Measurements from ENCODE around the gene RABGAP1L. TPM values are rescaled to one million over a fixed set of nuclear protein-coding genes. Genes with fewer than 3 reads are reported as not detected.
"Not testable (repeated sequence)": the region's sequence is repeated elsewhere in the genome, so short reads cannot be mapped to it uniquely, and the experiment has no call there.

Gene RABGAP1L
- total and polyA plus RNA-seq, 2 donors from 2014 or later = 16.2 to 48.5 TPM

- H3K27ac ChIP-seq (ENCODE audit: low read depth in 2 of 2, low read length in 2 of 2) = no peak overlapping the region
- intact Hi-C loops (cut with DNase I) = no loop called here
- H3K4me3 ChIP-seq (ENCODE audit: low read length in 3 of 3) = no peak overlapping the region
- no peak overlapping the region for H3K9ac ChIP-seq (ENCODE audit: low read length in 3 of 3)
- DNase-seq (no peak), FAIRE-seq (no peak)
- H3K9me3 ChIP-seq (ENCODE audit: control insufficient read depth in 2 of 3, insufficient read depth in 1 of 3, low read length in 3 of 3) = no peaks in the 10 kb centered on the region
- TF ChIP-seq CTCF (IDR thresholded peaks at IDR 0.05; ENCODE audit: borderline replicate concordance, extremely low read depth, insufficient read depth) = no peak
- H3K36me3 ChIP-seq (ENCODE audit: control insufficient read depth in 2 of 3, insufficient read depth in 3 of 3, low read length in 3 of 3) = no peaks in the 10 kb centered on the region
- no peaks in the 10 kb centered on the region for H3K4me1 ChIP-seq (ENCODE audit: control insufficient read depth in 2 of 3, insufficient read depth in 2 of 3, low read depth in 1 of 3, low read length in 3 of 3)
- no peaks in the 10 kb centered on the region for H3K27me3 ChIP-seq (ENCODE audit: control insufficient read depth, insufficient read depth, low read length)
Observed at GRCh38 chr1:174839211-174839610, 679.9 kb downstream of the RABGAP1L start.

- FAIRE-seq = no peak
- no peak for TF ChIP-seq CTCF (IDR thresholded peaks at IDR 0.05; ENCODE audit: borderline replicate concordance, extremely low read depth, insufficient read depth)
- Histone ChIP-seq H3K9me3 (ENCODE audit: control insufficient read depth in 2 of 3, insufficient read depth in 1 of 3, low read length in 3 of 3) (no peaks in the 10 kb centered on the region), H3K4me3 (ENCODE audit: low read length in 3 of 3) (no peak overlapping the region), H3K27me3 (ENCODE audit: control insufficient read depth, insufficient read depth, low read length) (no peaks in the 10 kb centered on the region), H3K27ac (ENCODE audit: low read depth in 2 of 2, low read length in 2 of 2) (no peak overlapping the region), H3K36me3 (ENCODE audit: control insufficient read depth in 2 of 3, insufficient read depth in 3 of 3, low read length in 3 of 3) (no peaks in the 10 kb centered on the region), H3K4me1 (ENCODE audit: control insufficient read depth in 2 of 3, insufficient read depth in 2 of 3, low read depth in 1 of 3, low read length in 3 of 3) (no peaks in the 10 kb centered on the region), H3K9ac (ENCODE audit: low read length in 3 of 3) (no peak overlapping the region)
- no peak for DNase-seq
- intact Hi-C loops (cut with DNase I) = no loop called here
Observed at GRCh38 chr1:174841747-174842146, 682.4 kb downstream of the RABGAP1L start.

GRCh38 chr1:174848593-174849560 lies 689.6 kb downstream of the RABGAP1L start:
- not testable (repeated sequence) for FAIRE-seq; H3K9me3 ChIP-seq (ENCODE audit: control insufficient read depth in 2 of 3, insufficient read depth in 1 of 3, low read length in 3 of 3); H3K9ac ChIP-seq (ENCODE audit: low read length in 3 of 3)

GRCh38 chr1:174850726-174851125 lies 691.4 kb downstream of the RABGAP1L start:
- no peak for TF ChIP-seq CTCF (IDR thresholded peaks at IDR 0.05; ENCODE audit: borderline replicate concordance, extremely low read depth, insufficient read depth)
- Histone ChIP-seq H3K27ac (ENCODE audit: low read depth in 2 of 2, low read length in 2 of 2) (no peak overlapping the region), H3K27me3 (ENCODE audit: control insufficient read depth, insufficient read depth, low read length) (no peaks in the 10 kb centered on the region), H3K4me1 (ENCODE audit: control insufficient read depth in 2 of 3, insufficient read depth in 2 of 3, low read depth in 1 of 3, low read length in 3 of 3) (no peaks in the 10 kb centered on the region), H3K4me3 (ENCODE audit: low read length in 3 of 3) (no peak overlapping the region), H3K36me3 (ENCODE audit: control insufficient read depth in 2 of 3, insufficient read depth in 3 of 3, low read length in 3 of 3) (no peaks in the 10 kb centered on the region), H3K9ac (ENCODE audit: low read length in 3 of 3) (no peak overlapping the region), H3K9me3 (ENCODE audit: control insufficient read depth in 2 of 3, insufficient read depth in 1 of 3, low read length in 3 of 3) (no peaks in the 10 kb centered on the region)
- DNase-seq (no peak), FAIRE-seq (no peak)
- intact Hi-C loops (cut with DNase I) = no loop called here

More at GRCh38 chr1:174848593-174849560, 689.6 kb downstream of the RABGAP1L start:
- H3K4me1 ChIP-seq (ENCODE audit: control insufficient read depth in 2 of 3, insufficient read depth in 2 of 3, low read depth in 1 of 3, low read length in 3 of 3); H3K4me3 ChIP-seq (ENCODE audit: low read length in 3 of 3); DNase-seq; H3K27ac ChIP-seq (ENCODE audit: low read depth in 2 of 2, low read length in 2 of 2); intact Hi-C loops (cut with DNase I); H3K36me3 ChIP-seq (ENCODE audit: control insufficient read depth in 2 of 3, insufficient read depth in 3 of 3, low read length in 3 of 3); H3K27me3 ChIP-seq (ENCODE audit: control insufficient read depth, insufficient read depth, low read length): not testable (repeated sequence)
